Pancreas (tissue), 10 donors: ENCODE data around the gene POLR3H. TPM values are rescaled to one million over a fixed set of nuclear protein-coding genes. Genes with fewer than 3 reads are reported as not detected.

Source experiments
- ATAC-seq, 4 donors: fragments of 200-7000 bp; cut with Tn5 transposase; one replicate each; pipeline versions ENCODE4 v1.8.0 to v1.9.1; 2020; ENCODE audit warnings: mild to moderate bottlenecking in 4 of 4, moderate library complexity in 4 of 4
- DNase-seq, 6 donors: peaks; one replicate each; pipeline ENCODE4 v3.0.0-alpha.2; 2020
- FAIRE-seq: peaks from 2 replicates; lab custom pipeline; 2012; peaks lifted over from hg19 to GRCh38; lab: Jason Lieb, UNC
- H3K27ac ChIP-seq, 4 donors: fragments of 200-600 bp; sonication (generic); 1 replicate in 3 of 4; 2 replicates in 1 of 4; pipeline versions ENCODE4 v1.5.0 to v1.8.0; 2020
- H3K27me3 ChIP-seq, 4 donors: fragments of 200-600 bp; one replicate each; pipeline ENCODE4 v1.8.0; 2021
- H3K36me3 ChIP-seq, 3 donors: fragments of 200-600 bp; sonication (generic) in 1 of 3; one replicate each; pipeline versions ENCODE4 v1.5.0 to v1.8.0; 2020 to 2021
- H3K4me1 ChIP-seq, 3 donors: fragments of 200-600 bp; one replicate each; pipeline ENCODE4 v1.8.0; 2021
- H3K4me3 ChIP-seq, 4 donors: fragments of 200-600 bp; sonication (generic) in 2 of 4; one replicate each; pipeline versions ENCODE4 v1.5.0 to v1.8.0; 2020 to 2021
- H3K9me3 ChIP-seq, 4 donors: fragments of 200-600 bp; one replicate each; pipeline ENCODE4 v1.8.0; 2021
- CTCF ChIP-seq, 4 donors: fragments of 200-600 bp; sonication (generic) in 3 of 4; IDR thresholded peaks; one replicate each; pipeline versions ENCODE4 v1.5.0 to v1.8.0; 2021; ENCODE audit warnings: antibody characterized with exemption in 4 of 4
- WGBS, 2 donors: extraction: QIAGEN DNeasy Blood & Tissue Kit; methylation state at CpG; one replicate each; pipeline ENCODE4 v1.1.7; 2013; 5-methylcytosine and 5-hydroxymethylcytosine counted together
- intact Hi-C, 3 donors: fragments of 100-400 bp; cut with DNase I; formaldehyde crosslinking; loops; one replicate each; pipeline versions ENCODE4 v1.11.1 to v1.14.2; 2022
- polyA plus RNA-seq, 2 donors: library from polyadenylated mRNA; stranded (reverse); fragments of 200-250 nt; gene quantifications; one replicate each; pipeline ENCODE4 v1.2.3, GENCODE V29; 2013
- total RNA-seq, 6 donors: library from RNA; stranded (reverse); fragmentation: NEBNext Ultra II Directional in 4 of 6; extraction: Animal tissue kit (Norgen Biotek cat#: 25700) in 4 of 6; gene quantifications; one replicate each; pipeline versions ENCODE4 v1.2.1 to v1.2.4, GENCODE V29; 2021 to 2023
- donor health status: healthy with polysubstance abuse.
- donor health status: DM: no; HTN: no; CAD: no; lungs with moderate emphysema.
- donor health status: DM: no; HTN: no; CAD: no.
- donor health status: control.
- donor health status: control.
- donor health status: Bipolar disorder and iron deficiency.
- donor health status: DM: yes; HTN: yes; CAD: no.
- donor health status: DM: no; HTN: no; CAD: no.
- donor health status: DM: no; HTN: no; CAD: no.
- donor health status: DM: yes; HTN: yes; CAD: no.

The POLR3H gene
- total and polyA plus RNA-seq, 8 donors, result 11.0 to 22.0 (median 14.4) TPM

- H3K27ac ChIP-seq, result no peak overlapping the region
- intact Hi-C loops, result no loop called here
Observed at GRCh38 chr22:41481925-41482318, 62.3 kb downstream of the POLR3H start.

GRCh38 chr22:41481131-41481830 is 63.0 kb downstream of the POLR3H start:
- no peak for DNase-seq
- intact Hi-C loops, result no loop called here
- H3K27me3 ChIP-seq, result no peaks in the 10 kb centered on the region
- no peak overlapping the region for H3K27ac ChIP-seq
- FAIRE-seq, result no peak
- ATAC-seq, result no peak
- H3K4me1 ChIP-seq, result peaks cover 0 to 5% (median 0%) of the 10 kb centered on the region in 3 donors
- no peak for TF ChIP-seq CTCF (IDR thresholded peaks at IDR 0.05)
- no peaks in the 10 kb centered on the region for H3K9me3 ChIP-seq
- no peaks in the 10 kb centered on the region for H3K36me3 ChIP-seq
- 75 to 76% methylated on average over 15 of the region's 15 CpGs for WGBS, 2 donors
- no peak overlapping the region for H3K4me3 ChIP-seq

More at GRCh38 chr22:41481925-41482318, 62.3 kb downstream of the POLR3H start:
- 59% methylated on average over 5 of the region's 5 CpGs for WGBS, 2 donors
- TF ChIP-seq CTCF (IDR thresholded peaks at IDR 0.05), result no peak
- FAIRE-seq (no peak), ATAC-seq (no peak), DNase-seq (no peak)
- Histone ChIP-seq H3K4me1 (peaks cover 0 to 9% (median 0%) of the 10 kb centered on the region in 3 donors), H3K4me3 (no peak overlapping the region), H3K9me3 (no peaks in the 10 kb centered on the region), H3K36me3 (no peaks in the 10 kb centered on the region), H3K27me3 (no peaks in the 10 kb centered on the region)

GRCh38 chr22:41480397-41480735 is 63.9 kb downstream of the POLR3H start:
- H3K9me3 ChIP-seq, result no peaks in the 10 kb centered on the region
- H3K4me1 ChIP-seq, result peaks cover 0 to 5% (median 0%) of the 10 kb centered on the region in 3 donors
- no peak for FAIRE-seq
- intact Hi-C loops, result no loop called here
- DNase-seq, result no peak
- no peak overlapping the region for H3K27ac ChIP-seq
- no peak for TF ChIP-seq CTCF (IDR thresholded peaks at IDR 0.05)
- no peaks in the 10 kb centered on the region for H3K27me3 ChIP-seq
- H3K4me3 ChIP-seq, result no peak overlapping the region
- ATAC-seq, result no peak
- H3K36me3 ChIP-seq, result no peaks in the 10 kb centered on the region
- WGBS, 2 donors, result 63 to 68% methylated on average over 7 of the region's 7 CpGs

- peak in 2 of 4 donors; percentile 26 to 41 for ATAC-seq
- no peak for TF ChIP-seq CTCF (IDR thresholded peaks at IDR 0.05)
- no peak for DNase-seq
- H3K36me3 ChIP-seq, result no peaks in the 10 kb centered on the region
- no peak overlapping the region for H3K27ac ChIP-seq
- intact Hi-C loops, result no loop called here
- no peak for FAIRE-seq
- H3K4me1 ChIP-seq, result peaks cover 0 to 5% (median 0%) of the 10 kb centered on the region in 3 donors
- 77 to 78% methylated on average over 6 of the region's 6 CpGs for WGBS, 2 donors
- H3K9me3 ChIP-seq, result no peaks in the 10 kb centered on the region
- H3K4me3 ChIP-seq, result no peak overlapping the region
- H3K27me3 ChIP-seq, result no peaks in the 10 kb centered on the region
Observed at GRCh38 chr22:41479671-41480396, 64.4 kb downstream of the POLR3H start.
